ENCODE data around the gene TARS2.

Gene TARS2

DNA sequence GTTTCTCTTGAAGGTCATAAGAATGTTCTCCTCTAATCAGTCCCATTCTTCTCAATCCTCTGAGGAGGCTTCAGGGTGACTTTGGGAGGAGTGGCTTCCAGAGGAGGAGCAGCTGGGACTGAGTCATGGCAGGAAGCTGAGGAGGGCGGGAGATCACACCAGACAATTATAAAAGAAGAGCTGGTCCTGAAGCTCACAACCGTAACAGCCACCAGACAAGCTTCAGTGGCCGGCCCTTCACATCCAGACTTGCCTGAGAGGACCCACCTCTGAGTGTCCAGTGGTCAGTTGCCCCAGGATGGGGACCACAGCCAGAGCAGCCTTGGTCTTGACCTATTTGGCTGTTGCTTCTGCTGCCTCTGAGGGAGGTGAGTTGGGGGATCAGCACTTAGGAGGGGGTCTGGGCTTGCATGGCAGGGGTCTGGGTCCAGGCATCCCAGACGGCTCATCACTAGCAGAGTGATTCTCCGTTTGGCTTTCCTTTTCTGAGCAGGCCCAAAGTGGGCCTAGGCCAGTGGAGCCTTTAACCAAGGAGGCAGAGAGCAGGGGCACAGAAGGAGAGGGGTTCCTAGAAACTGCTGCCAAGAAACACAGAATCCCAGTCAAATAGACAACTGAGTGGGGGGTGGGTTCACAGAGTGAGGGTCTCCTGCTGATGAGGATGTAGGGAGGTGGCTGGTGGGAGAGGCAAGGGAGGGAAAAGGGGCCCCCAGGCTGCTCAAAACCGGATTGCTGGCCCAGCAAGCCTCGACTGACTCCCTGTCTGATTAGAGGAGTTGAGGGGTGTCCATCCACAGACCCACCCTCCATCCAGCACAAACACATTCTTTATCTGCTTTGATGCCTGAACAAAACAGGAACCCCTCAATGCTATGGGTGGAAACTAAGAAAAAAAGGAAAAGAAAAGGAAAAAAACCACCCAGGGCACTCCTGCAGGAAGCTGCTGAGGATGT is 21.0 kb downstream of the TARS2 start, which contains the start of gene ECM1:
Gene ECM1, plus strand, starts transcription at position 198 of the 953 bp plus-strand sequence. Its CDS starts 101 bp downstream, at position 299.
- DNase-seq, result peak in 7 of 10 donors; percentile 18 to 89 (median 57)
- intact Hi-C loops (cut with DNase I), result no loop called here

GRCh38 chr1:150508982-150509381 is 21.8 kb downstream of the TARS2 start:
- intact Hi-C loops (cut with DNase I), result no loop called here

GRCh38 chr1:150511551-150511950 is 24.3 kb downstream of the TARS2 start:
- DNase-seq, result no peak
- intact Hi-C loops (cut with DNase I), result no loop called here

More at GRCh38 chr1:150508982-150509381, 21.8 kb downstream of the TARS2 start:
- DNase-seq, result peak in 1 of 10 donors; percentile 24

- DNase-seq, result no peak
- intact Hi-C loops (cut with DNase I), result no loop called here
Observed at GRCh38 chr1:150511985-150512660, 24.9 kb downstream of the TARS2 start.

GRCh38 chr1:150512846-150513245 is 25.6 kb downstream of the TARS2 start:
- DNase-seq, result no peak
- intact Hi-C loops (cut with DNase I), result no loop called here

DNA sequence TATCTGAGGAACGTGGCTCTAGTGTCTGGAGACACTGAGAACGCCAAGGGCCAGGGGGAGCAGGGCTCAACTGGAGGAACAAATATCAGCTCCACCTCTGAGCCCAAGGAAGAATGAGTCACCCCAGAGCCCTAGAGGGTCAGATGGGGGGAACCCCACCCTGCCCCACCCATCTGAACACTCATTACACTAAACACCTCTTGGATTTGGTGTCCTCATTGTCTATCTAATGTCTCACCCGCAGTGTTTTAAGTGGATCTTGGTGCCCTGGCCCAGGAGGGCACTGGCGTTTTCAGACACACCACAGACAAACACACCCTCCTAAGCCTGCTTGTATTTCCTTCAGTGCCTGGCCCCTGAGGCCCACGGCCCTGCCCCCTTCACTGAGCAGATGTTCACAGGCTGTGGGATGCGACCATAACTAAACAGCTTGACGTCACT is 26.2 kb downstream of the TARS2 start:
- intact Hi-C loops (cut with DNase I), result no loop called here
- DNase-seq, result peak in 1 of 10 donors; percentile 40

- DNase-seq, result peak in 1 of 10 donors; percentile 56
- intact Hi-C loops (cut with DNase I), result no loop called here
Observed at GRCh38 chr1:150514260-150514659, 27.0 kb downstream of the TARS2 start.

GRCh38 chr1:150514913-150515327 is 27.7 kb downstream of the TARS2 start:
- intact Hi-C loops (cut with DNase I), result loop anchor here (1.0 kb wide), 1 partner anchor 28 kb away; the partner anchor contains the start of gene TARS2
- DNase-seq, result no peak

- intact Hi-C loops (cut with DNase I), result loop anchor here (1.0 kb wide), 1 partner anchor 28 kb away; the partner anchor contains the start of gene TARS2
- peak; percentile 94 to 100 (median 96) for DNase-seq
Observed at GRCh38 chr1:150515328-150516049, 28.3 kb downstream of the TARS2 start, which contains the start of gene FALEC. TSS of gene FALEC (plus strand) at chr1:150515752.

DNA sequence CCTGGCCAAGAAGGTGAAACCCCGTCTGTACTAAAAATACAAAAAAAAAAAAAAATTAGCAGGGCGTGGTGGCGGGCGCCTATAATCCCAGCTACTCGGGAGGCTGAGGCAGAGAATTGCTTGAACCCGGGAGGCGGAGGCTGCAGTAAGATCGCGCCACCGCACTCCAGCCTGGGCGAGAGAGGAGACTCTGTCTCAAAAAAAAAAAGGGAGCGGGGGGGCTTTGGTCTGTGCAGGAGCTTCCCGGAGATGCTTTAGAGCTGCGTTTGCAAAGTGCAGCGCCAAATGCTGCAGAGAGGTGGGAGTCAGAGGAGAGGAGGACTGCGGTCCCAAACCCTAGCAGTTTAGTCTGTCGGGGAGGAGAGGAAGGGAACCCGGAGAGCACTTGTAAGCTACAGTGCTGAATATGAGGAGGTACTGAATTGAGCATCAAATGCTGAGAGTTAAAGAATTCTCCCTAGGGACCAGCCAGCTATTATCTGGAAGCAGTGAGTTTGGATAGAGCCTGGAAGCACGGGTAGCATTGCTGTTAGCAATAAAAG is 28.9 kb downstream of the TARS2 start:
- intact Hi-C loops (cut with DNase I), result no loop called here

DNA sequence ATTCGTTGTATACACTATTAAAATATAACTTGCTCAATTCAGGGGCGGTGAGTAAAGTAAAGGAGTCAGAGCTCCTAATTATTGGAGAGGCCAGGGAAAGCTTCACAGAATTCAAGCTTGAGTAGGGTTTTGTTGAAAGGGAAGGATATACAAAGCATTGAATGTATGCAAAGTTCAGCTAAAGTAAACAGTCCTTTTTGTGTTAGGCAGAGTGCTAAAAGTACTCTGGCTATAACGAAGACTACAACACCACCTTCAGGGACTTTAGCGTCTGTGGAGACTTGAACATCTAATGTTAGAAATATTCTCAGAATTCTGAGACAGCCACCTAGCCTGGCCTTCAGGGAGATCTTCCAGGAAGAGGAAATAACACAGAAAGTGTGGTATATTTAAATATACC is 29.4 kb downstream of the TARS2 start:
- peak in 1 of 10 donors; percentile 12 for DNase-seq
- intact Hi-C loops (cut with DNase I), result no loop called here

More for the DNA sequence above, 28.9 kb downstream of the TARS2 start:
- DNase-seq, result peak in 6 of 10 donors; percentile 20 to 88 (median 32)

DNA sequence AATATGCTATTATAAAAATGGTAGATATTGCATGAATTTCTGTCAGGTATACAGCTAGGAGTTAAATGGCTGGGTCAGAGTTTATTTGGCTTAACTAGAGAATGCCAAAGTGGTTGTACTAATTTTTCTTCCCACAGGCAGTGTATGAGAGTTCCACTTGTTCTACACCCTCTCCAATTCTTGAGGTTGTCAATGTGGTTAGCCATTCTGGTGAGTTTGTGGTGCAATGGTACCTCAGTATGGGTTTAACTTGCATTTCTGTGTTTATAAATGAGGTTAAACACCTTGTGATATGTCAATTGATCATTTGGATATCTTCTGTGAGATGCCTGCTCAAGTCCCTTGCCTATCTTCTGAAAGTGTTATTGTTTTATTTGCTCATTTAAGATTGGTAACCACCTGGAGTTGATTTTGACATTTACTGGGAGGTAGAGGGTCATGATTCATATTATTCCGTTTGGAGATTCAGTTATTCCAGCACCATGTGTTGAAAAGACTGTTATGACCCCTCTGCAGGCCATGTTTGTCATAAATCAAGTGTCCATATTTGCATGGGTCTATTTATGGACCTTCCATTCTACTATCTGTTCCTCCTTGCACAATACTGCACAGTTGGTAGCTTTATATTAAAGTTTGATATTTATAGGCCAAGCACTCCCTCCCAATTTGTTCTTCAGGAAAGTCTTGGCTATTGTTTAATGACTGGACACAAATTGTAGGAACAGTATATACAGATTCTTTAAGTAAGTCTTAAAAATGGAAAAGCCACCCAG is 34.2 kb downstream of the TARS2 start:
- intact Hi-C loops (cut with DNase I), result no loop called here
- no peak for DNase-seq

DNA sequence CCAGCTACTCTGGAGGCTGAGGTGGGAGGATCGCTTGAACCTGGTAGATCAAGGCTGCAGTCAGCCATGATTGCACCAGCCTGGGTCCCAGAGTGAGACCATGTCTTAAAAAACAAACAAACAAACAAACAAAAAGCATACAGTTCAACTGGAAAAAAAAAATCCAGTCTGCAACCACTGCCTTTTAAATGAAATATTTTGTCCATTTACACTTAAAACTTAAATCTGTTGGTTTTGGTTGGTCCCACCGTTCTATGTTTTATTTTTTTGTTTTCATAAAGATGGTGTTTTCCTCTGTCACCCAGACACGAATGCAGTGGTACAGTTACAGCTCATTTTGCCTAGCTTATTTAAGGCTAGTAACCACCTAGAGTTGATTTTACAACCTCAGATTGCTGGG is 38.1 kb downstream of the TARS2 start:
- peak in 2 of 10 donors; percentile 12 to 46 for DNase-seq

DNA sequence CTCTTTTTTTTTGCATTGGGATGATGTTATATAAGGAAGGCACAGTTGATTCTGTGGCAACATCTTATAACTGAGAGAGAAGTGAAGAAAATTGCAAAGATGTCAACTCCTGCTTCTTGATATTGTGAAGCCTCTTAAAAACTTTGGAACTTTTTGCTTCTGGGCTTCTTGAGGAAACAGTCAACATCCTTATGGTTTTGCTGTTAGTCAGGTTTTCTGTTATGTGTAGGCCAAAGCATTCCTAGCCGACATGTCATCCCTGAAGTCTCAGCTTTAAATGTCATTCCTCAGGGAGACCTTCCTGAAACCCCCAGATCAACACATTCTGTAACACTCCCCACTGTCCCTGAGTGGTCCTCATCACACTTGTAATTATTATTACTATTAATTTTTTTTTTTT is 41.0 kb downstream of the TARS2 start:
- intact Hi-C loops (cut with DNase I), result no loop called here
- no peak for DNase-seq

More for the DNA sequence above, 38.1 kb downstream of the TARS2 start:
- intact Hi-C loops (cut with DNase I), result no loop called here

GRCh38 chr1:150529017-150529416 is 41.8 kb downstream of the TARS2 start:
- intact Hi-C loops (cut with DNase I), result no loop called here
- no peak for DNase-seq

DNA sequence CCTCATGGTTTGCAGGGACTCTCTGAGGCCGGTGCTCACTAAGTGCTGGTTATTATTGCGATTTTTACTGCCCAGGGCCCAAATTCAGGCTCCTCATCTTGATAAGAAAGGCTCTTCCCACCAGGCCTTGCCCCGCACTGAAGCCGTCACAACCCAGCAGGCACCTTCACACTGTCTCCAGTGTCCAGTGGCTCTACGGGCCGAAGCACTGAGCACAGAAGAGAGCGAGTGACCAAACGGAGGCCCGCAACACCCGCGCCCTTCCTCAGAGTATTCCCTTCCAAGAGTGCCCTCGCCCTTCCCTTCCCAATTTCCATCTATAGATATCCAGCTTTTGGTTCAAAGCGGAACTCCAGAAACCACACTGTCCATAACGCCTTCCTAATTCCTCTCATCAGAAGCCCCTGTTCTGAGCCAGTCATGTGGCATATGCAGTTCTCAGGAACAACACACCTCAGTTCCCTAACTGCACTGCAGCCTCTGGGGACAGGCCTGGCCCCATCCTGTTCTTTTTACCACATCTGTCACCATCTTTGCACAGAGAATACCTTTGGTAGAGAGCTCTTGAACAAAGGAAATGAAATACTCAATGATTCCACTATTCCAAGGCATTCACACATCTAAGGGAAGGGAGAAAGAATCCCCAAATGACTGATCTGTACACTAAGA is 43.4 kb downstream of the TARS2 start:
- peak in 2 of 10 donors; percentile 51 to 59 for DNase-seq
- intact Hi-C loops (cut with DNase I), result no loop called here

- DNase-seq, result peak in 2 of 10 donors; percentile 24 to 46
- intact Hi-C loops (cut with DNase I), result loop anchor here (2.0 kb wide), 1 partner anchor 68 kb away; no protein-coding TSS in a partner anchor
Observed at GRCh38 chr1:150532860-150533259, 45.6 kb downstream of the TARS2 start.

GRCh38 chr1:150534002-150534401 is 46.8 kb downstream of the TARS2 start:
- intact Hi-C loops (cut with DNase I), result no loop called here
- peak in 3 of 10 donors; percentile 39 to 59 (median 49) for DNase-seq

All from posterior cingulate gyrus (tissue), 11 donors.